ENCODE results near the gene DMAC2L. TPM values are rescaled to one million over a fixed set of nuclear protein-coding genes. Genes with fewer than 3 reads are reported as not detected.
A peak's percentile ranks its signal among the peaks of the same experiment; 100 is the strongest.

DMAC2L gene
- total and polyA plus RNA-seq, 10 of the 15 experiments (the other 5 are each of a cell fraction or from before 2014, with no cell fraction given), result 9.5 to 76.3 (median 28.2) TPM

DNA sequence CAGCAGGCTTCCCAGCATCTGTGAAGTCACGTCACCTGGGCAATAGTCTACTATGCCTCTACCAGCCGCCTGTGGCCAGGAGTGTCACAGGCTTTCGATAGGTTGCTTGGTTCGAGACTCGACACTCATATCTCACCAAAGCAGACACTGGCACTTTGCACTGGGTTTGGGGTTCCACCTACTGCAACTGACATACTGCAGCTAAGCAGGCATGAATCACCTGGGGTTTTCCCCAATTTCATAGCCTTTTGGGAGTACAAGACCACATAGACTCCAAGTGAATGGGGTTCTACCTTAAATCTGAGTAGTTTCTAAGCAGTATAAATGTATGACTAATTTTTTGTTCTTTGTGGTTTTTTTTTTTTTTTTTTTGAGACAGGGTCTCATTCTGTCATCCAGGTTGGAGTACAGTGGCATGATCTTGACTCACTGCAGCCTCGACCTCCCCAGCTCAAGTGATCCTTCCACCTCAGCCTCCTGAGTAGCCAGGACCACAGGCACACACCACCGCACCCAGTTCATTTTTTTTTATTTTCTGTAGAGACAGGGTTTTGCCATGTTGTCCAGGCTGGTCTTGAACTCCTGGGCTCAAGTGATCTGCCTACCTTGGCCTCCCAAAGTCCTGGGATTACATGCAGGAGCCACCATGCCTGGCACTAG, 32.1 kb downstream of the DMAC2L start (continued):
- TF ChIP-seq ETV6 (conservative IDR thresholded peaks at IDR 0.05 in 1 of 2, IDR thresholded peaks at IDR 0.05 in 1 of 2; ENCODE audit: borderline replicate concordance in 1 of 2, low read depth in 1 of 2) (no peak), LARP7 (IDR thresholded peaks at IDR 0.05) (no peak), EGR1 (IDR thresholded peaks at IDR 0.05; ENCODE audit: borderline replicate concordance in 1 of 2, low read depth in 2 of 2, low read length in 2 of 2) (no peak), CEBPB (IDR thresholded peaks at IDR 0.05; ENCODE audit: borderline replicate concordance in 1 of 2, low read depth in 2 of 2, low read length in 2 of 2) (no peak), TCF12 (IDR thresholded peaks at IDR 0.05; ENCODE audit: low read depth, low read length) (no peak), NRF1 (conservative IDR thresholded peaks at IDR 0.05; ENCODE audit: low read depth, low read length) (no peak), MEF2A (IDR thresholded peaks at IDR 0.05; ENCODE audit: insufficient read depth, low read depth, low read length) (no peak), CREB1 (IDR thresholded peaks at IDR 0.05; ENCODE audit: low read depth) (peak; percentile 35; the same call in 1 of the 2 replicates), RCOR1 (conservative IDR thresholded peaks at IDR 0.05; ENCODE audit: low read depth, low read length) (no peak), KLF5 (IDR thresholded peaks at IDR 0.05; ENCODE audit: partially characterized antibody) (no peak), JUNB (IDR thresholded peaks at IDR 0.05) (peak; percentile 65), ZBED1 (IDR thresholded peaks at IDR 0.05; ENCODE audit: borderline replicate concordance) (0 out of 2 replicates have a peak, but pooled peaks have one; percentile 42), STAT1 (conservative IDR thresholded peaks at IDR 0.05) (no peak), STAT3 (IDR thresholded peaks at IDR 0.05; ENCODE audit: low read depth, low read length) (no peak), SMC3 (IDR thresholded peaks at IDR 0.05; ENCODE audit: borderline replicate concordance, low read length) (no peak)
- TF ChIP-seq, protein P1, sequence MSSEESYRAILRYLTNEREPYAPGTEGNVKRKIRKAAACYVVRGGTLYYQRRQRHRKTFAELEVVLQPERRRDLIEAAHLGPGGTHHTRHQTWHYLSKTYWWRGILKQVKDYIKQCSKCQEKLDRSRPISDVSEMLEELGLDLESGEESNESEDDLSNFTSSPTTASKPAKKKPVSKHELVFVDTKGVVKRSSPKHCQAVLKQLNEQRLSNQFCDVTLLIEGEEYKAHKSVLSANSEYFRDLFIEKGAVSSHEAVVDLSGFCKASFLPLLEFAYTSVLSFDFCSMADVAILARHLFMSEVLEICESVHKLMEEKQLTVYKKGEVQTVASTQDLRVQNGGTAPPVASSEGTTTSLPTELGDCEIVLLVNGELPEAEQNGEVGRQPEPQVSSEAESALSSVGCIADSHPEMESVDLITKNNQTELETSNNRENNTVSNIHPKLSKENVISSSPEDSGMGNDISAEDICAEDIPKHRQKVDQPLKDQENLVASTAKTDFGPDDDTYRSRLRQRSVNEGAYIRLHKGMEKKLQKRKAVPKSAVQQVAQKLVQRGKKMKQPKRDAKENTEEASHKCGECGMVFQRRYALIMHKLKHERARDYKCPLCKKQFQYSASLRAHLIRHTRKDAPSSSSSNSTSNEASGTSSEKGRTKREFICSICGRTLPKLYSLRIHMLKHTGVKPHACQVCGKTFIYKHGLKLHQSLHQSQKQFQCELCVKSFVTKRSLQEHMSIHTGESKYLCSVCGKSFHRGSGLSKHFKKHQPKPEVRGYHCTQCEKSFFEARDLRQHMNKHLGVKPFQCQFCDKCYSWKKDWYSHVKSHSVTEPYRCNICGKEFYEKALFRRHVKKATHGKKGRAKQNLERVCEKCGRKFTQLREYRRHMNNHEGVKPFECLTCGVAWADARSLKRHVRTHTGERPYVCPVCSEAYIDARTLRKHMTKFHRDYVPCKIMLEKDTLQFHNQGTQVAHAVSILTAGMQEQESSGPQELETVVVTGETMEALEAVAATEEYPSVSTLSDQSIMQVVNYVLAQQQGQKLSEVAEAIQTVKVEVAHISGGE (CRISPR knock-in tag; IDR thresholded peaks at IDR 0.05), result no peak
- TF ChIP-seq, protein P2, sequence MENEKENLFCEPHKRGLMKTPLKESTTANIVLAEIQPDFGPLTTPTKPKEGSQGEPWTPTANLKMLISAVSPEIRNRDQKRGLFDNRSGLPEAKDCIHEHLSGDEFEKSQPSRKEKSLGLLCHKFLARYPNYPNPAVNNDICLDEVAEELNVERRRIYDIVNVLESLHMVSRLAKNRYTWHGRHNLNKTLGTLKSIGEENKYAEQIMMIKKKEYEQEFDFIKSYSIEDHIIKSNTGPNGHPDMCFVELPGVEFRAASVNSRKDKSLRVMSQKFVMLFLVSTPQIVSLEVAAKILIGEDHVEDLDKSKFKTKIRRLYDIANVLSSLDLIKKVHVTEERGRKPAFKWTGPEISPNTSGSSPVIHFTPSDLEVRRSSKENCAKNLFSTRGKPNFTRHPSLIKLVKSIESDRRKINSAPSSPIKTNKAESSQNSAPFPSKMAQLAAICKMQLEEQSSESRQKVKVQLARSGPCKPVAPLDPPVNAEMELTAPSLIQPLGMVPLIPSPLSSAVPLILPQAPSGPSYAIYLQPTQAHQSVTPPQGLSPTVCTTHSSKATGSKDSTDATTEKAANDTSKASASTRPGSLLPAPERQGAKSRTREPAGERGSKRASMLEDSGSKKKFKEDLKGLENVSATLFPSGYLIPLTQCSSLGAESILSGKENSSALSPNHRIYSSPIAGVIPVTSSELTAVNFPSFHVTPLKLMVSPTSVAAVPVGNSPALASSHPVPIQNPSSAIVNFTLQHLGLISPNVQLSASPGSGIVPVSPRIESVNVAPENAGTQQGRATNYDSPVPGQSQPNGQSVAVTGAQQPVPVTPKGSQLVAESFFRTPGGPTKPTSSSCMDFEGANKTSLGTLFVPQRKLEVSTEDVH (IDR thresholded peaks at IDR 0.05; ENCODE audit: low read depth, partially characterized antibody), result no peak
- TF ChIP-seq, protein P3, sequence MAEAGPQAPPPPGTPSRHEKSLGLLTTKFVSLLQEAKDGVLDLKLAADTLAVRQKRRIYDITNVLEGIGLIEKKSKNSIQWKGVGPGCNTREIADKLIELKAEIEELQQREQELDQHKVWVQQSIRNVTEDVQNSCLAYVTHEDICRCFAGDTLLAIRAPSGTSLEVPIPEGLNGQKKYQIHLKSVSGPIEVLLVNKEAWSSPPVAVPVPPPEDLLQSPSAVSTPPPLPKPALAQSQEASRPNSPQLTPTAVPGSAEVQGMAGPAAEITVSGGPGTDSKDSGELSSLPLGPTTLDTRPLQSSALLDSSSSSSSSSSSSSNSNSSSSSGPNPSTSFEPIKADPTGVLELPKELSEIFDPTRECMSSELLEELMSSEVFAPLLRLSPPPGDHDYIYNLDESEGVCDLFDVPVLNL (IDR thresholded peaks at IDR 0.05; ENCODE audit: low read depth, low read length), result no peak
- TF ChIP-seq, protein P4, sequence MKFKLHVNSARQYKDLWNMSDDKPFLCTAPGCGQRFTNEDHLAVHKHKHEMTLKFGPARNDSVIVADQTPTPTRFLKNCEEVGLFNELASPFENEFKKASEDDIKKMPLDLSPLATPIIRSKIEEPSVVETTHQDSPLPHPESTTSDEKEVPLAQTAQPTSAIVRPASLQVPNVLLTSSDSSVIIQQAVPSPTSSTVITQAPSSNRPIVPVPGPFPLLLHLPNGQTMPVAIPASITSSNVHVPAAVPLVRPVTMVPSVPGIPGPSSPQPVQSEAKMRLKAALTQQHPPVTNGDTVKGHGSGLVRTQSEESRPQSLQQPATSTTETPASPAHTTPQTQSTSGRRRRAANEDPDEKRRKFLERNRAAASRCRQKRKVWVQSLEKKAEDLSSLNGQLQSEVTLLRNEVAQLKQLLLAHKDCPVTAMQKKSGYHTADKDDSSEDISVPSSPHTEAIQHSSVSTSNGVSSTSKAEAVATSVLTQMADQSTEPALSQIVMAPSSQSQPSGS (IDR thresholded peaks at IDR 0.05; ENCODE audit: low read length), result no peak; the same call in 1 of the 2 replicates
- TF ChIP-seq, protein P5, sequence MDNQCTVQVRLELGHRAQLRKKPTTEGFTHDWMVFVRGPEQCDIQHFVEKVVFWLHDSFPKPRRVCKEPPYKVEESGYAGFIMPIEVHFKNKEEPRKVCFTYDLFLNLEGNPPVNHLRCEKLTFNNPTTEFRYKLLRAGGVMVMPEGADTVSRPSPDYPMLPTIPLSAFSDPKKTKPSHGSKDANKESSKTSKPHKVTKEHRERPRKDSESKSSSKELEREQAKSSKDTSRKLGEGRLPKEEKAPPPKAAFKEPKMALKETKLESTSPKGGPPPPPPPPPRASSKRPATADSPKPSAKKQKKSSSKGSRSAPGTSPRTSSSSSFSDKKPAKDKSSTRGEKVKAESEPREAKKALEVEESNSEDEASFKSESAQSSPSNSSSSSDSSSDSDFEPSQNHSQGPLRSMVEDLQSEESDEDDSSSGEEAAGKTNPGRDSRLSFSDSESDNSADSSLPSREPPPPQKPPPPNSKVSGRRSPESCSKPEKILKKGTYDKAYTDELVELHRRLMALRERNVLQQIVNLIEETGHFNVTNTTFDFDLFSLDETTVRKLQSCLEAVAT (IDR thresholded peaks at IDR 0.05), result 0 out of 2 replicates have a peak, but pooled peaks have one; percentile 49
